HUES48 (cell line): ENCODE measurements around the gene CD37.

ENCODE experiments used
- H3K27ac ChIP-seq: one replicate; pipeline ENCODE4 v1.7.0; 2013; ENCODE audit warnings: low read depth, low read length, inconsistent platforms
- H3K27me3 ChIP-seq: 2 replicates; pipeline ENCODE4 v1.6.1; 2013; ENCODE audit warnings: mild to moderate bottlenecking, low read length; ENCODE audit not compliant: control insufficient read depth, insufficient read depth
- H3K36me3 ChIP-seq: 2 replicates; pipeline ENCODE4 v1.6.1; 2013; ENCODE audit warnings: low read length; ENCODE audit not compliant: control insufficient read depth, insufficient read depth
- H3K4me1 ChIP-seq: 2 replicates; pipeline ENCODE4 v1.6.1; 2013; ENCODE audit warnings: mild to moderate bottlenecking, low read length; ENCODE audit not compliant: control insufficient read depth, insufficient read depth
- H3K4me3 ChIP-seq: 2 replicates; pipeline ENCODE4 v1.5.1; 2013; ENCODE audit warnings: mild to moderate bottlenecking, low read depth, low read length
- H3K9ac ChIP-seq: 2 replicates; pipeline ENCODE4 v1.6.1; 2013; ENCODE audit warnings: mild to moderate bottlenecking, low read depth, low read length, moderate library complexity
- H3K9me3 ChIP-seq: 2 replicates; pipeline ENCODE4 v1.6.1; 2013; ENCODE audit warnings: low read length; ENCODE audit not compliant: control insufficient read depth, insufficient read depth

CD37 gene

GRCh38 chr19:49348305-49349189 is 13.3 kb downstream of the CD37 start:
- peaks cover 91% of the 10 kb centered on the region for H3K36me3 ChIP-seq
- H3K9me3 ChIP-seq: no peaks in the 10 kb centered on the region
- no peak overlapping the region for H3K4me3 ChIP-seq
- no peaks in the 10 kb centered on the region for H3K27me3 ChIP-seq
- no peak overlapping the region for H3K27ac ChIP-seq
- no peak overlapping the region for H3K9ac ChIP-seq
- H3K4me1 ChIP-seq: no peaks in the 10 kb centered on the region

- peaks cover 89% of the 10 kb centered on the region for H3K36me3 ChIP-seq
- H3K4me1 ChIP-seq: no peaks in the 10 kb centered on the region
- H3K27me3 ChIP-seq: no peaks in the 10 kb centered on the region
- no peak overlapping the region for H3K4me3 ChIP-seq
- H3K9me3 ChIP-seq: no peaks in the 10 kb centered on the region
- no peak overlapping the region for H3K27ac ChIP-seq
- no peak overlapping the region for H3K9ac ChIP-seq
These were observed 14.4 kb downstream of the CD37 start for GRCh38 chr19:49349567-49349966.

- Histone ChIP-seq H3K9ac (no peak overlapping the region), H3K9me3 (no peaks in the 10 kb centered on the region), H3K27ac (no peak overlapping the region), H3K27me3 (no peaks in the 10 kb centered on the region), H3K4me1 (no peaks in the 10 kb centered on the region), H3K36me3 (peaks cover 84% of the 10 kb centered on the region), H3K4me3 (no peak overlapping the region)
These were observed 20.7 kb downstream of the CD37 start for GRCh38 chr19:49355909-49356353.

GRCh38 chr19:49356382-49356781 is 21.2 kb downstream of the CD37 start:
- H3K4me3 ChIP-seq: no peak overlapping the region
- H3K27me3 ChIP-seq: no peaks in the 10 kb centered on the region
- no peak overlapping the region for H3K27ac ChIP-seq
- no peaks in the 10 kb centered on the region for H3K9me3 ChIP-seq
- H3K9ac ChIP-seq: no peak overlapping the region
- H3K4me1 ChIP-seq: no peaks in the 10 kb centered on the region
- H3K36me3 ChIP-seq: peaks cover 79% of the 10 kb centered on the region

- Histone ChIP-seq H3K9me3 (no peaks in the 10 kb centered on the region), H3K4me1 (no peaks in the 10 kb centered on the region), H3K4me3 (no peak overlapping the region), H3K27ac (no peak overlapping the region), H3K36me3 (peaks cover 72% of the 10 kb centered on the region), H3K27me3 (no peaks in the 10 kb centered on the region), H3K9ac (no peak overlapping the region)
These were observed 22.0 kb downstream of the CD37 start for GRCh38 chr19:49357186-49357585.

- Histone ChIP-seq H3K27me3 (no peaks in the 10 kb centered on the region), H3K9ac (no peak overlapping the region), H3K27ac (no peak overlapping the region)
These were observed 24.9 kb downstream of the CD37 start for GRCh38 chr19:49359851-49360820.

GRCh38 chr19:49361438-49362047 is 26.3 kb downstream of the CD37 start:
- Histone ChIP-seq H3K27me3 (no peaks in the 10 kb centered on the region), H3K9ac (peak overlapping the region; percentile 95)

More at GRCh38 chr19:49359851-49360820, 24.9 kb downstream of the CD37 start:
- Histone ChIP-seq H3K36me3 (peaks cover 45% of the 10 kb centered on the region), H3K4me1 (peaks cover 3% of the 10 kb centered on the region; the same call in 1 of the 2 replicates), H3K4me3 (peak overlapping the region; percentile 95), H3K9me3 (no peaks in the 10 kb centered on the region)

GRCh38 chr19:49362048-49362928 is 27.1 kb downstream of the CD37 start, which contains the start of gene TEAD2:
TSS of gene TEAD2 (minus strand) at chr19:49362416. CDS start at chr19:49360075, 2,341 bp downstream.
- peaks cover 3% of the 10 kb centered on the region; the same call in 1 of the 2 replicates for H3K4me1 ChIP-seq
- H3K9ac ChIP-seq: peak within 1 kb of the TSS; percentile 95
- H3K4me3 ChIP-seq: peak within 1 kb of the TSS; percentile 95
- H3K27ac ChIP-seq: peak within 1 kb of the TSS; percentile 97
- H3K9me3 ChIP-seq: no peaks in the 10 kb centered on the region
- peaks cover 23% of the 10 kb centered on the region for H3K36me3 ChIP-seq
- no peaks in the 10 kb centered on the region for H3K27me3 ChIP-seq

More at GRCh38 chr19:49361438-49362047, 26.3 kb downstream of the CD37 start:
- Histone ChIP-seq H3K27ac (peak overlapping the region; percentile 97), H3K9me3 (no peaks in the 10 kb centered on the region), H3K4me1 (peaks cover 3% of the 10 kb centered on the region; the same call in 1 of the 2 replicates), H3K36me3 (peaks cover 30% of the 10 kb centered on the region), H3K4me3 (peak overlapping the region; percentile 95)

GRCh38 chr19:49362929-49363267 is 27.7 kb downstream of the CD37 start:
- Histone ChIP-seq H3K9ac (peak overlapping the region; percentile 30; the same call in 1 of the 2 replicates), H3K36me3 (peaks cover 17% of the 10 kb centered on the region), H3K27ac (peak overlapping the region; percentile 70), H3K4me3 (peak overlapping the region; percentile 95), H3K4me1 (peaks cover 3% of the 10 kb centered on the region; the same call in 1 of the 2 replicates), H3K27me3 (no peaks in the 10 kb centered on the region), H3K9me3 (no peaks in the 10 kb centered on the region)
